Endothelial cell of umbilical vein (primary cell): ENCODE results near the gene NAGPA. TPM values are rescaled to one million over a fixed set of nuclear protein-coding genes. Genes with fewer than 3 reads are reported as not detected.

ENCODE experiments used
- BruUV-seq: library from RNA; stranded (reverse); fragments of 400-500 nt; replicated peaks from 2 replicates; lab custom pipeline; 2021; lab: Mats Ljungman, UMichigan
- CTCF ChIA-PET: fragments of 300-600, 350-600 bp; sonication (Branson Sonifier 250); formaldehyde crosslinking; loops from one replicate; lab custom pipeline; 2021; ENCODE audit warnings: antibody characterized with exemption, inconsistent platforms; lab: Charles Lee
- POLR2A ChIA-PET: fragments of 300-600, 350-600 bp; sonication (Branson Sonifier 250); formaldehyde crosslinking; loops from one replicate; lab custom pipeline; 2021; ENCODE audit warnings: antibody characterized with exemption, inconsistent platforms; lab: Charles Lee
- DNase-seq: peaks from one replicate; pipeline ENCODE4 v3.0.0-alpha.2; 2011; ENCODE audit warnings: low read depth, low spot score
- FAIRE-seq: peaks from 2 replicates; lab custom pipeline; 2011; peaks lifted over from hg19 to GRCh38; lab: Jason Lieb, UNC
- H2AFZ ChIP-seq: 2 replicates; pipeline ENCODE4 v1.6.0; 2012; ENCODE audit warnings: low read depth, low read length, control low read depth, inconsistent platforms
- H3K27ac ChIP-seq: 2 replicates; pipeline ENCODE4 v1.5.1; 2011; ENCODE audit warnings: low read depth, mild to moderate bottlenecking, control low read depth, low read length, moderate library complexity; ENCODE audit not compliant: insufficient read depth
- H3K27me3 ChIP-seq, 2 experiments: 2 replicates each; pipeline versions ENCODE4 v1.6.0 to v1.6.1; 2011; ENCODE audit warnings: low read length in 2 of 2, mixed read lengths in 1 of 2; ENCODE audit not compliant: control insufficient read depth in 2 of 2, insufficient read depth in 2 of 2
- H3K36me3 ChIP-seq, 2 experiments: 2 replicates in 1 of 2; 3 replicates in 1 of 2; pipeline ENCODE4 v1.5.1; 2011; ENCODE audit warnings: low read length in 2 of 2, mild to moderate bottlenecking in 1 of 2, moderate library complexity in 1 of 2; ENCODE audit not compliant: control insufficient read depth in 2 of 2, insufficient read depth in 2 of 2; ENCODE audit errors: extremely low read depth in 1 of 2
- H3K4me1 ChIP-seq: 3 replicates; pipeline ENCODE4 v1.5.1; 2011; ENCODE audit warnings: mild to moderate bottlenecking, low read length; ENCODE audit not compliant: control insufficient read depth, insufficient read depth; ENCODE audit errors: extremely low read depth
- H3K4me2 ChIP-seq: 2 replicates; pipeline ENCODE4 v1.6.1; 2011; ENCODE audit warnings: low read length, control low read depth, mixed read lengths; ENCODE audit not compliant: insufficient read depth
- H3K4me3 ChIP-seq, 3 experiments: fragments of 200-600 bp in 1 of 3; sonication (generic), shearing (Covaris generic) in 1 of 3; replicated peaks in 1 of 3; 2 replicates each; pipeline ENCODE4 v1.5.1; 2011 to 2016; ENCODE audit warnings: control low read depth in 3 of 3, low read length in 3 of 3, mild to moderate bottlenecking in 2 of 3, inconsistent platforms in 1 of 3, low read depth in 1 of 3, moderate library complexity in 1 of 3; ENCODE audit not compliant: insufficient read depth in 1 of 3
- H3K79me2 ChIP-seq: 2 replicates; pipeline ENCODE4 v1.6.0; 2012; ENCODE audit warnings: low read length, inconsistent platforms; ENCODE audit not compliant: control insufficient read depth, insufficient read depth
- H3K9ac ChIP-seq: replicated peaks from 2 replicates; pipeline ENCODE3; 2011; ENCODE audit warnings: low read length, control low read depth; ENCODE audit not compliant: insufficient read depth; ENCODE audit errors: extremely low read depth
- H3K9me1 ChIP-seq: replicated peaks from 3 replicates; pipeline ENCODE4 v1.6.0; 2011; ENCODE audit warnings: mild to moderate bottlenecking, low read length; ENCODE audit not compliant: control insufficient read depth, insufficient read depth; ENCODE audit errors: extremely low read depth
- H3K9me3 ChIP-seq: replicated peaks from 2 replicates; pipeline ENCODE4 v1.5.1; 2012; ENCODE audit warnings: low read length, inconsistent platforms; ENCODE audit not compliant: control insufficient read depth, insufficient read depth
- H4K20me1 ChIP-seq: replicated peaks from 2 replicates; pipeline ENCODE3; 2011; ENCODE audit warnings: mild to moderate bottlenecking, low read length; ENCODE audit not compliant: control insufficient read depth, insufficient read depth; ENCODE audit errors: extremely low read depth
- CTCF ChIP-seq, 2 donors: IDR thresholded peaks; 1 replicate in 1 of 2; 2 replicates in 1 of 2; pipeline ENCODE4 v1.5.1; 2011; ENCODE audit warnings: low read length in 2 of 2, mild to moderate bottlenecking in 2 of 2, moderate library complexity in 2 of 2, control low read depth in 1 of 2, inconsistent platforms in 1 of 2, low read depth in 1 of 2; ENCODE audit not compliant: insufficient read depth in 1 of 2; ENCODE audit errors: extremely low read depth in 1 of 2
- EZH2 ChIP-seq: IDR thresholded peaks from 2 replicates; pipeline ENCODE4 v1.6.1; 2012; ENCODE audit warnings: borderline replicate concordance, low read depth, mild to moderate bottlenecking, moderate library complexity, low read length, inconsistent platforms; ENCODE audit not compliant: severe bottlenecking
- FOS ChIP-seq: IDR thresholded peaks from 2 replicates; pipeline ENCODE4 v1.6.1; 2011; ENCODE audit warnings: mild to moderate bottlenecking, low read length, moderate library complexity, borderline replicate concordance; ENCODE audit not compliant: insufficient read depth
- GATA2 ChIP-seq: IDR thresholded peaks from 2 replicates; pipeline ENCODE4 v1.7.0; 2011; ENCODE audit warnings: low read depth, mild to moderate bottlenecking, moderate library complexity, mixed read lengths, low read length; ENCODE audit not compliant: insufficient read length, insufficient read depth
- JUN ChIP-seq: IDR thresholded peaks from 2 replicates; pipeline ENCODE4 v1.6.1; 2011; ENCODE audit warnings: borderline replicate concordance, low read depth; ENCODE audit not compliant: insufficient read length, insufficient read depth
- MAX ChIP-seq: IDR thresholded peaks from 2 replicates; pipeline ENCODE4 v1.6.1; 2011; ENCODE audit not compliant: insufficient read depth, insufficient read length
- MYC ChIP-seq: IDR thresholded peaks from one replicate; pipeline ENCODE4 v1.6.1; 2011; ENCODE audit warnings: mild to moderate bottlenecking, low read depth, low read length
- POLR2A ChIP-seq: IDR thresholded peaks from 2 replicates; pipeline ENCODE4 v1.6.1; 2012; ENCODE audit warnings: low read depth, mild to moderate bottlenecking, control low read depth, low read length
- POLR2AphosphoS5 ChIP-seq: IDR thresholded peaks from 2 replicates; pipeline ENCODE4 v1.6.1; 2012; ENCODE audit warnings: low read depth, mild to moderate bottlenecking, control low read depth, low read length, moderate library complexity; ENCODE audit not compliant: insufficient read depth
- dilution Hi-C: fragments of 300-500 bp; cut with MboI; formaldehyde crosslinking; loops from one replicate; pipeline ENCODE4 v1.15.0; 2019; ENCODE audit warnings: low sequenced_read_pairs; ENCODE audit not compliant: extremely low pct_ligation_motif_present
- intact Hi-C: fragments of 100-400 bp; cut with micrococcal nuclease; formaldehyde crosslinking; loops from one replicate; pipeline ENCODE4 v1.10.0; 2022
- polyA plus RNA-seq, 4 experiments: library from polyadenylated mRNA; depleted of rRNA in 3 of 4; stranded (reverse) in 3 of 4; unstranded in 1 of 4; fragments of >200 nt; gene quantifications; 2 replicates each; pipeline versions ENCODE4 v1.2.1 to v1.2.3, GENCODE V29; 2011 to 2012; ENCODE audit warnings: missing spikeins in 1 of 4
- total RNA-seq: library from RNA; stranded (reverse); gene quantifications from 2 replicates; pipeline ENCODE4 v1.2.3, GENCODE V29; 2021

The NAGPA gene
- total and polyA plus RNA-seq, 2 donors (not counting 3 experiments of a cell fraction or from before 2014, with no cell fraction given): 29.6 to 29.9 TPM

- no peak overlapping the region for H3K4me3 ChIP-seq
- no peak overlapping the region for H2AFZ ChIP-seq
- BruUV-seq: no TSS peak
- H3K4me2 ChIP-seq: no peak overlapping the region
- H3K4me1 ChIP-seq: no peaks in the 10 kb centered on the region
- intact Hi-C loops (no loop called here), dilution Hi-C loops (no loop called here)
- no peaks in the 10 kb centered on the region for H3K36me3 ChIP-seq
- H3K27me3 ChIP-seq: peaks cover 11 to 16% of the 10 kb centered on the region in 2 experiments
- no peaks in the 10 kb centered on the region for H3K9me3 ChIP-seq
- no peak overlapping the region for H3K9ac ChIP-seq
- H3K9me1 ChIP-seq: no peaks in the 10 kb centered on the region
- no peaks in the 10 kb centered on the region for H3K79me2 ChIP-seq
- no peak overlapping the region for H3K27ac ChIP-seq
- CTCF ChIA-PET: no interaction called here
- no peak for DNase-seq
- H4K20me1 ChIP-seq: no peaks in the 10 kb centered on the region
- POLR2A ChIA-PET: no interaction called here
- FAIRE-seq: no peak
- TF ChIP-seq GATA2: no peak
- no peak for TF ChIP-seq MAX
- TF ChIP-seq CTCF (IDR thresholded peaks at IDR 0.05; ENCODE audit: extremely low read depth in 1 of 2, insufficient read depth in 1 of 2, low read depth in 1 of 2, low read length in 2 of 2): no peak
- TF ChIP-seq FOS: no peak
- no peak for TF ChIP-seq EZH2
- no peak for TF ChIP-seq MYC
- no peak for TF ChIP-seq JUN
- no peak for TF ChIP-seq POLR2AphosphoS5
- no peak for TF ChIP-seq POLR2A
Measured at GRCh38 chr16:4988647-4989046, 45.1 kb downstream of the NAGPA start.
